Hepatocyte (in vitro differentiated cells): Measurements from ENCODE around the gene PRPSAP2.

Experiments used
- CTCF ChIP-seq: fragments of 200-600 bp; sonication (generic); IDR thresholded peaks from 2 replicates; pipeline ENCODE4 v1.5.1; 2016; ENCODE audit warnings: antibody characterized with exemption, mild to moderate bottlenecking; ENCODE audit not compliant: poor library complexity
- EZH2 ChIP-seq: fragments of 200-600 bp; sonication (generic); IDR thresholded peaks from 2 replicates; pipeline ENCODE4 v1.6.1; 2016; ENCODE audit warnings: antibody characterized with exemption, mild to moderate bottlenecking, borderline replicate concordance

- TF ChIP-seq CTCF: no peak
- no peak for TF ChIP-seq EZH2
These were observed 95.3 kb downstream of the PRPSAP2 start for GRCh38 chr17:18953231-18953728.
